Vagina (tissue), 2 donors: Measurements from ENCODE around the gene TLCD4.

Experiments
- CTCF ChIP-seq, 3 experiments: fragments of 450-650 bp in 2 of 3; fragments of 200-600 bp in 1 of 3; sonication (generic) in 1 of 3; IDR thresholded peaks; one replicate each; pipeline ENCODE4 v1.5.1; 2017 to 2019; ENCODE audit warnings: antibody characterized with exemption in 3 of 3, mild to moderate bottlenecking in 2 of 3, moderate library complexity in 2 of 3
- POLR2A ChIP-seq, 2 donors: fragments of 450-650 bp; IDR thresholded peaks; one replicate each; pipeline ENCODE4 v1.6.1; 2017; ENCODE audit warnings: antibody characterized with exemption in 2 of 2, mild to moderate bottlenecking in 2 of 2, moderate library complexity in 2 of 2
- POLR2AphosphoS5 ChIP-seq, 2 donors: sonication (generic); formaldehyde crosslinking; IDR thresholded peaks; one replicate each; pipeline ENCODE4 v1.9.0; 2017; ENCODE audit warnings: antibody characterized with exemption in 2 of 2, mild to moderate bottlenecking in 2 of 2, low read depth in 1 of 2; ENCODE audit not compliant: insufficient read depth in 1 of 2

- TF ChIP-seq POLR2A (IDR thresholded peaks at IDR 0.05) (no peak), POLR2AphosphoS5 (IDR thresholded peaks at IDR 0.05; ENCODE audit: insufficient read depth in 1 of 2, low read depth in 1 of 2) (peak in 1 of 2 donors; percentile 17), CTCF (IDR thresholded peaks at IDR 0.05) (peak in 1 of 3 experiments; percentile 41)
These were observed 462 bp upstream of the TLCD4 start for GRCh38 chr1:95116580-95117206.
